ENCODE results near the gene RFXANK. TPM values are rescaled to one million over a fixed set of nuclear protein-coding genes. Genes with fewer than 3 reads are reported as not detected.

The RFXANK gene
- polyA plus RNA-seq, 1 experiment: 53.3 TPM

GRCh38 chr19:19201697-19202630 is 9.9 kb downstream of the RFXANK start:
- H3K4me3 ChIP-seq (ENCODE audit: low read depth, low read length): peak overlapping the region; percentile 65
- CTCF ChIA-PET: interaction anchor here (1.1 kb wide), 1 partner anchor 56 kb away, joined by 3 read pairs; no protein-coding TSS in a partner anchor
- DNase-seq (ENCODE audit: low read depth, low spot score): no peak
- no peak for TF ChIP-seq CTCF (IDR thresholded peaks at IDR 0.05; ENCODE audit: low read depth, low read length)
- no peak overlapping the region for H3K27ac ChIP-seq (ENCODE audit: low read depth, low read length)
- H3K27me3 ChIP-seq (ENCODE audit: control insufficient read depth, insufficient read depth, low read length): peaks cover 2% of the 10 kb centered on the region
- POLR2A ChIA-PET: interaction anchor here (0.9 to 1.7 kb wide), 2 partner anchors 10 to 120 kb away, joined by 6 to 22 read pairs; partner anchors contain the start of genes BORCS8 and RFXANK
- no peaks in the 10 kb centered on the region; the same call in 1 of the 2 replicates for H3K9me3 ChIP-seq (ENCODE audit: control insufficient read depth, insufficient read depth, low read length)

- H3K27ac ChIP-seq (ENCODE audit: low read depth, low read length): no peak overlapping the region
- POLR2A ChIA-PET: interaction anchor here (0.9 to 1.7 kb wide), 3 partner anchors 10 to 120 kb away, joined by 3 to 22 read pairs (median 6); partner anchors contain the start of genes BORCS8 and RFXANK
- no peaks in the 10 kb centered on the region; the same call in 1 of the 2 replicates for H3K9me3 ChIP-seq (ENCODE audit: control insufficient read depth, insufficient read depth, low read length)
- CTCF ChIA-PET: interaction anchor here (0.9 kb wide), 1 partner anchor 28 kb away, joined by 3 read pairs; no protein-coding TSS in a partner anchor
- H3K27me3 ChIP-seq (ENCODE audit: control insufficient read depth, insufficient read depth, low read length): peaks cover 2% of the 10 kb centered on the region
- DNase-seq (ENCODE audit: low read depth, low spot score): no peak
- TF ChIP-seq CTCF (IDR thresholded peaks at IDR 0.05; ENCODE audit: low read depth, low read length): no peak
- peak overlapping the region; percentile 65 for H3K4me3 ChIP-seq (ENCODE audit: low read depth, low read length)
These were observed 10.6 kb downstream of the RFXANK start for GRCh38 chr19:19202707-19203011.

- H3K4me3 ChIP-seq (ENCODE audit: low read depth, low read length): peak within 1 kb of the TSS; percentile 65
- H3K27me3 ChIP-seq (ENCODE audit: control insufficient read depth, insufficient read depth, low read length): peaks cover 2% of the 10 kb centered on the region
- no peak for TF ChIP-seq CTCF (IDR thresholded peaks at IDR 0.05; ENCODE audit: low read depth, low read length)
- DNase-seq (ENCODE audit: low read depth, low spot score): peak; percentile 68
- ChIA-PET CTCF (interaction anchor here (0.7 to 0.9 kb wide), 3 partner anchors 14 to 145 kb away, joined by 3 to 5 read pairs (median 3); no protein-coding TSS in a partner anchor), POLR2A (interaction anchor here (0.7 to 1.7 kb wide), 6 partner anchors 11 to 312 kb away, joined by 3 to 22 read pairs (median 6); partner anchors contain the start of genes BORCS8 and RFXANK)
- H3K9me3 ChIP-seq (ENCODE audit: control insufficient read depth, insufficient read depth, low read length): no peaks in the 10 kb centered on the region; the same call in 1 of the 2 replicates
- H3K27ac ChIP-seq (ENCODE audit: low read depth, low read length): no peak within 1 kb of the TSS
These were observed 11.2 kb downstream of the RFXANK start, which contains the start of gene NR2C2AP for GRCh38 chr19:19203012-19203856. TSS of gene NR2C2AP (minus strand) at chr19:19203414. CDS start at chr19:19203060, 354 bp downstream.

GRCh38 chr19:19204181-19204580 is 12.1 kb downstream of the RFXANK start:
- H3K27me3 ChIP-seq (ENCODE audit: control insufficient read depth, insufficient read depth, low read length): peaks cover 2% of the 10 kb centered on the region
- no peak for DNase-seq (ENCODE audit: low read depth, low spot score)
- no peak overlapping the region for H3K4me3 ChIP-seq (ENCODE audit: low read depth, low read length)
- CTCF ChIA-PET: interaction anchor here (0.7 kb wide), 1 partner anchor 88 kb away, joined by 5 read pairs; no protein-coding TSS in a partner anchor
- H3K9me3 ChIP-seq (ENCODE audit: control insufficient read depth, insufficient read depth, low read length): no peaks in the 10 kb centered on the region; the same call in 1 of the 2 replicates
- no peak for TF ChIP-seq CTCF (IDR thresholded peaks at IDR 0.05; ENCODE audit: low read depth, low read length)
- POLR2A ChIA-PET: interaction anchor here (0.7 kb wide), 3 partner anchors 16 to 311 kb away, joined by 6 to 10 read pairs (median 7); no protein-coding TSS in a partner anchor
- H3K27ac ChIP-seq (ENCODE audit: low read depth, low read length): no peak overlapping the region
